ENCODE results near the gene CDH5. TPM values are rescaled to one million over a fixed set of nuclear protein-coding genes. Genes with fewer than 3 reads are reported as not detected.

Gene CDH5
- total RNA-seq, 1 experiment from 2014 or later: 0.28 TPM

- POLR2A ChIA-PET: no interaction called here
- TF ChIP-seq, protein P1, sequence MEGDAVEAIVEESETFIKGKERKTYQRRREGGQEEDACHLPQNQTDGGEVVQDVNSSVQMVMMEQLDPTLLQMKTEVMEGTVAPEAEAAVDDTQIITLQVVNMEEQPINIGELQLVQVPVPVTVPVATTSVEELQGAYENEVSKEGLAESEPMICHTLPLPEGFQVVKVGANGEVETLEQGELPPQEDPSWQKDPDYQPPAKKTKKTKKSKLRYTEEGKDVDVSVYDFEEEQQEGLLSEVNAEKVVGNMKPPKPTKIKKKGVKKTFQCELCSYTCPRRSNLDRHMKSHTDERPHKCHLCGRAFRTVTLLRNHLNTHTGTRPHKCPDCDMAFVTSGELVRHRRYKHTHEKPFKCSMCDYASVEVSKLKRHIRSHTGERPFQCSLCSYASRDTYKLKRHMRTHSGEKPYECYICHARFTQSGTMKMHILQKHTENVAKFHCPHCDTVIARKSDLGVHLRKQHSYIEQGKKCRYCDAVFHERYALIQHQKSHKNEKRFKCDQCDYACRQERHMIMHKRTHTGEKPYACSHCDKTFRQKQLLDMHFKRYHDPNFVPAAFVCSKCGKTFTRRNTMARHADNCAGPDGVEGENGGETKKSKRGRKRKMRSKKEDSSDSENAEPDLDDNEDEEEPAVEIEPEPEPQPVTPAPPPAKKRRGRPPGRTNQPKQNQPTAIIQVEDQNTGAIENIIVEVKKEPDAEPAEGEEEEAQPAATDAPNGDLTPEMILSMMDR (IDR thresholded peaks at IDR 0.05): no peak
- TF ChIP-seq SOX15 (CRISPR knock-in tag; IDR thresholded peaks at IDR 0.05) (no peak), ATF3 (CRISPR knock-in tag; conservative IDR thresholded peaks at IDR 0.05) (no peak), TEAD4 (CRISPR knock-in tag; IDR thresholded peaks at IDR 0.05) (no peak), E2F4 (CRISPR knock-in tag; IDR thresholded peaks at IDR 0.05; ENCODE audit: borderline replicate concordance, low read depth) (no peak), ZBTB21 (CRISPR knock-in tag; IDR thresholded peaks at IDR 0.05; ENCODE audit: borderline replicate concordance) (no peak), FOXK1 (CRISPR knock-in tag; IDR thresholded peaks at IDR 0.05) (no peak), IRF1 (CRISPR knock-in tag; IDR thresholded peaks at IDR 0.05) (no peak), ZNF138 (CRISPR knock-in tag; conservative IDR thresholded peaks at IDR 0.05) (no peak), GABPB1 (CRISPR knock-in tag; IDR thresholded peaks at IDR 0.05) (no peak)
- TF ChIP-seq, protein P2, sequence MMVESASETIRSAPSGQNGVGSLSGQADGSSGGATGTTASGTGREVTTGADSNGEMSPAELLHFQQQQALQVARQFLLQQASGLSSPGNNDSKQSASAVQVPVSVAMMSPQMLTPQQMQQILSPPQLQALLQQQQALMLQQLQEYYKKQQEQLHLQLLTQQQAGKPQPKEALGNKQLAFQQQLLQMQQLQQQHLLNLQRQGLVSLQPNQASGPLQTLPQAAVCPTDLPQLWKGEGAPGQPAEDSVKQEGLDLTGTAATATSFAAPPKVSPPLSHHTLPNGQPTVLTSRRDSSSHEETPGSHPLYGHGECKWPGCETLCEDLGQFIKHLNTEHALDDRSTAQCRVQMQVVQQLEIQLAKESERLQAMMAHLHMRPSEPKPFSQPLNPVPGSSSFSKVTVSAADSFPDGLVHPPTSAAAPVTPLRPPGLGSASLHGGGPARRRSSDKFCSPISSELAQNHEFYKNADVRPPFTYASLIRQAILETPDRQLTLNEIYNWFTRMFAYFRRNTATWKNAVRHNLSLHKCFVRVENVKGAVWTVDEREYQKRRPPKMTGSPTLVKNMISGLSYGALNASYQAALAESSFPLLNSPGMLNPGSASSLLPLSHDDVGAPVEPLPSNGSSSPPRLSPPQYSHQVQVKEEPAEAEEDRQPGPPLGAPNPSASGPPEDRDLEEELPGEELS (CRISPR knock-in tag; IDR thresholded peaks at IDR 0.05): no peak
- TF ChIP-seq, protein P3, sequence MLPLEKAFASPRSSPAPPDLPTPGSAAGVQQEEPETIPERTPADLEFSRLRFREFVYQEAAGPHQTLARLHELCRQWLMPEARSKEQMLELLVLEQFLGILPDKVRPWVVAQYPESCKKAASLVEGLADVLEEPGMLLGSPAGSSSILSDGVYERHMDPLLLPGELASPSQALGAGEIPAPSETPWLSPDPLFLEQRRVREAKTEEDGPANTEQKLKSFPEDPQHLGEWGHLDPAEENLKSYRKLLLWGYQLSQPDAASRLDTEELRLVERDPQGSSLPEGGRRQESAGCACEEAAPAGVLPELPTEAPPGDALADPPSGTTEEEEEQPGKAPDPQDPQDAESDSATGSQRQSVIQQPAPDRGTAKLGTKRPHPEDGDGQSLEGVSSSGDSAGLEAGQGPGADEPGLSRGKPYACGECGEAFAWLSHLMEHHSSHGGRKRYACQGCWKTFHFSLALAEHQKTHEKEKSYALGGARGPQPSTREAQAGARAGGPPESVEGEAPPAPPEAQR (CRISPR knock-in tag; IDR thresholded peaks at IDR 0.05): no peak
- TF ChIP-seq, protein P4, sequence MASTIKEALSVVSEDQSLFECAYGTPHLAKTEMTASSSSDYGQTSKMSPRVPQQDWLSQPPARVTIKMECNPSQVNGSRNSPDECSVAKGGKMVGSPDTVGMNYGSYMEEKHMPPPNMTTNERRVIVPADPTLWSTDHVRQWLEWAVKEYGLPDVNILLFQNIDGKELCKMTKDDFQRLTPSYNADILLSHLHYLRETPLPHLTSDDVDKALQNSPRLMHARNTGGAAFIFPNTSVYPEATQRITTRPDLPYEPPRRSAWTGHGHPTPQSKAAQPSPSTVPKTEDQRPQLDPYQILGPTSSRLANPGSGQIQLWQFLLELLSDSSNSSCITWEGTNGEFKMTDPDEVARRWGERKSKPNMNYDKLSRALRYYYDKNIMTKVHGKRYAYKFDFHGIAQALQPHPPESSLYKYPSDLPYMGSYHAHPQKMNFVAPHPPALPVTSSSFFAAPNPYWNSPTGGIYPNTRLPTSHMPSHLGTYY (CRISPR knock-in tag; IDR thresholded peaks at IDR 0.05): no peak
- TF ChIP-seq, protein P5, sequence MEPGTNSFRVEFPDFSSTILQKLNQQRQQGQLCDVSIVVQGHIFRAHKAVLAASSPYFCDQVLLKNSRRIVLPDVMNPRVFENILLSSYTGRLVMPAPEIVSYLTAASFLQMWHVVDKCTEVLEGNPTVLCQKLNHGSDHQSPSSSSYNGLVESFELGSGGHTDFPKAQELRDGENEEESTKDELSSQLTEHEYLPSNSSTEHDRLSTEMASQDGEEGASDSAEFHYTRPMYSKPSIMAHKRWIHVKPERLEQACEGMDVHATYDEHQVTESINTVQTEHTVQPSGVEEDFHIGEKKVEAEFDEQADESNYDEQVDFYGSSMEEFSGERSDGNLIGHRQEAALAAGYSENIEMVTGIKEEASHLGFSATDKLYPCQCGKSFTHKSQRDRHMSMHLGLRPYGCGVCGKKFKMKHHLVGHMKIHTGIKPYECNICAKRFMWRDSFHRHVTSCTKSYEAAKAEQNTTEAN (CRISPR knock-in tag; IDR thresholded peaks at IDR 0.05): no peak
- Mint-ChIP-seq H3K27ac (no peak overlapping the region), H3K4me1 (peaks cover 16% of the 10 kb centered on the region), H3K9me3 (peaks cover 16% of the 10 kb centered on the region), H3K27me3 (ENCODE audit: low read depth) (no peaks in the 10 kb centered on the region), H3K36me3 (no peaks in the 10 kb centered on the region), H3K4me3 (no peak overlapping the region)
- no peak for DNase-seq (ENCODE audit: low spot score)
- no peak for ATAC-seq
- CTCF ChIA-PET: no interaction called here
Observed at GRCh38 chr16:66379571-66379941, 13.1 kb downstream of the CDH5 start.

- Mint-ChIP-seq H3K36me3 (no peaks in the 10 kb centered on the region), H3K4me1 (peaks cover 16% of the 10 kb centered on the region), H3K27ac (no peak overlapping the region), H3K9me3 (peaks cover 16% of the 10 kb centered on the region), H3K27me3 (ENCODE audit: low read depth) (no peaks in the 10 kb centered on the region), H3K4me3 (no peak overlapping the region)
- ChIA-PET POLR2A (no interaction called here), CTCF (no interaction called here)
- ATAC-seq: no peak
- no peak for DNase-seq (ENCODE audit: low spot score)
- no peak for TF ChIP-seq OVOL2 (CRISPR knock-in tag; IDR thresholded peaks at IDR 0.05; ENCODE audit: borderline replicate concordance)
- TF ChIP-seq, protein P6, sequence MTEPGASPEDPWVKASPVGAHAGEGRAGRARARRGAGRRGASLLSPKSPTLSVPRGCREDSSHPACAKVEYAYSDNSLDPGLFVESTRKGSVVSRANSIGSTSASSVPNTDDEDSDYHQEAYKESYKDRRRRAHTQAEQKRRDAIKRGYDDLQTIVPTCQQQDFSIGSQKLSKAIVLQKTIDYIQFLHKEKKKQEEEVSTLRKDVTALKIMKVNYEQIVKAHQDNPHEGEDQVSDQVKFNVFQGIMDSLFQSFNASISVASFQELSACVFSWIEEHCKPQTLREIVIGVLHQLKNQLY (CRISPR knock-in tag; IDR thresholded peaks at IDR 0.05): no peak
- no peak for TF ChIP-seq E2F1 (CRISPR knock-in tag; IDR thresholded peaks at IDR 0.05)
- no peak for TF ChIP-seq TP53 (CRISPR knock-in tag; IDR thresholded peaks at IDR 0.05)
- TF ChIP-seq, protein P1 (IDR thresholded peaks at IDR 0.05): no peak
- no peak for TF ChIP-seq FOXJ3 (CRISPR knock-in tag; IDR thresholded peaks at IDR 0.05; ENCODE audit: borderline replicate concordance)
- TF ChIP-seq, protein P7, sequence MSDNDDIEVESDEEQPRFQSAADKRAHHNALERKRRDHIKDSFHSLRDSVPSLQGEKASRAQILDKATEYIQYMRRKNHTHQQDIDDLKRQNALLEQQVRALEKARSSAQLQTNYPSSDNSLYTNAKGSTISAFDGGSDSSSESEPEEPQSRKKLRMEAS (CRISPR knock-in tag; IDR thresholded peaks at IDR 0.05): no peak
- TF ChIP-seq IRF2 (CRISPR knock-in tag; IDR thresholded peaks at IDR 0.05; ENCODE audit: borderline replicate concordance, low read depth): no peak
Observed at GRCh38 chr16:66380421-66380820, 13.9 kb downstream of the CDH5 start.

All from WTC11 (cell line).